Activated naive CD4-positive, alpha-beta T cell treated with anti-CD3 and anti-CD28 coated beads, Interleukin-2, amount 10 ng/mL, durations not matched to agents 7 days and 5 days (primary cell): Measurements from ENCODE around the gene RDH11.

ENCODE experiments used
- CTCF ChIA-PET: fragments of 350-600 bp; sonication (Branson Sonifier 250); formaldehyde crosslinking; loops from one replicate; lab custom pipeline; 2021; ENCODE audit warnings: antibody characterized with exemption; lab: Charles Lee
- DNase-seq: peaks from one replicate; pipeline ENCODE4 v3.0.0-alpha.2; 2020
- H3K27ac Mint-ChIP-seq: one replicate; pipeline ENCODE4 v1.8.0; 2021; ENCODE audit warnings: mild to moderate bottlenecking, moderate library complexity, mixed read lengths
- H3K27me3 Mint-ChIP-seq: one replicate; pipeline ENCODE4 v1.8.0; 2021; ENCODE audit warnings: mild to moderate bottlenecking, mixed read lengths
- H3K36me3 Mint-ChIP-seq: one replicate; pipeline ENCODE4 v1.8.0; 2021; ENCODE audit warnings: mixed read lengths
- H3K4me1 Mint-ChIP-seq: one replicate; pipeline ENCODE4 v1.8.0; 2021; ENCODE audit warnings: mixed read lengths
- H3K4me3 Mint-ChIP-seq: one replicate; pipeline ENCODE4 v1.8.0; 2021; ENCODE audit warnings: mild to moderate bottlenecking, moderate library complexity, mixed read lengths
- H3K9me3 Mint-ChIP-seq: one replicate; pipeline ENCODE4 v1.8.0; 2021; ENCODE audit warnings: mixed read lengths

Gene RDH11

GRCh38 chr14:67627519-67627918, 68.0 kb downstream of the RDH11 start:
- Mint-ChIP-seq H3K4me1 (peaks cover 9% of the 10 kb centered on the region), H3K36me3 (no peaks in the 10 kb centered on the region), H3K27ac (no peak overlapping the region), H3K4me3 (no peak overlapping the region), H3K9me3 (no peaks in the 10 kb centered on the region), H3K27me3 (no peaks in the 10 kb centered on the region)
- DNase-seq: no peak
- CTCF ChIA-PET: interaction anchor here (0.5 to 1.6 kb wide), 4 partner anchors 9 to 77 kb away, joined by 3 to 5 read pairs (median 4); no protein-coding TSS in a partner anchor
